ENCODE data around the gene RCC1.
"Not testable (repeated sequence)": the region's sequence is repeated elsewhere in the genome, so short reads cannot be mapped to it uniquely, and the experiment has no call there.

The RCC1 gene

DNA sequence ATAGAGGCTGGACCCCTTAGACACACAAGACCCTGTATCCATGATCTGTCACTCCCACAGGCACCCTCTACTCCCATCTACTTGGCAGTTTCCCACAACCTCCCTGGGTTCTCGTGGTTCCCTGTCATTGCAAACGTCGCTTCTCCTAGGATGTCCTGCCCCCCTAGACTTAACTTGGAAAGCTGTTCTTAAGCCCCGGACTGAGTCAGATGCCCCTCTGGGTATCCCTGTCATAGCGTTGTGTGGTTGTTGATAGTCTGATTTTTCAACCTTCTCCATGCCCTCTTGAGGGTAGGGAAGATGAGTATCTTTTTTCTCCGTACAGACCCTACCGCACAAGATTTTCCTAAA is 11.8 kb downstream of the RCC1 start:
- TF ChIP-seq, protein P1, sequence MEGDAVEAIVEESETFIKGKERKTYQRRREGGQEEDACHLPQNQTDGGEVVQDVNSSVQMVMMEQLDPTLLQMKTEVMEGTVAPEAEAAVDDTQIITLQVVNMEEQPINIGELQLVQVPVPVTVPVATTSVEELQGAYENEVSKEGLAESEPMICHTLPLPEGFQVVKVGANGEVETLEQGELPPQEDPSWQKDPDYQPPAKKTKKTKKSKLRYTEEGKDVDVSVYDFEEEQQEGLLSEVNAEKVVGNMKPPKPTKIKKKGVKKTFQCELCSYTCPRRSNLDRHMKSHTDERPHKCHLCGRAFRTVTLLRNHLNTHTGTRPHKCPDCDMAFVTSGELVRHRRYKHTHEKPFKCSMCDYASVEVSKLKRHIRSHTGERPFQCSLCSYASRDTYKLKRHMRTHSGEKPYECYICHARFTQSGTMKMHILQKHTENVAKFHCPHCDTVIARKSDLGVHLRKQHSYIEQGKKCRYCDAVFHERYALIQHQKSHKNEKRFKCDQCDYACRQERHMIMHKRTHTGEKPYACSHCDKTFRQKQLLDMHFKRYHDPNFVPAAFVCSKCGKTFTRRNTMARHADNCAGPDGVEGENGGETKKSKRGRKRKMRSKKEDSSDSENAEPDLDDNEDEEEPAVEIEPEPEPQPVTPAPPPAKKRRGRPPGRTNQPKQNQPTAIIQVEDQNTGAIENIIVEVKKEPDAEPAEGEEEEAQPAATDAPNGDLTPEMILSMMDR (conservative IDR thresholded peaks at IDR 0.05; ENCODE audit: low read depth): no peak
- ChIA-PET POLR2A (ENCODE audit: low non-redundant PET) (no interaction called here), CTCF (interaction anchor here (0.5 to 1.1 kb wide), 4 partner anchors 12 to 56 kb away, joined by 3 to 5 read pairs (median 4); no protein-coding TSS in a partner anchor)
- peak overlapping the region; percentile 90 for H3K27ac ChIP-seq
- DNase-seq (ENCODE audit: low spot score): no peak

DNA sequence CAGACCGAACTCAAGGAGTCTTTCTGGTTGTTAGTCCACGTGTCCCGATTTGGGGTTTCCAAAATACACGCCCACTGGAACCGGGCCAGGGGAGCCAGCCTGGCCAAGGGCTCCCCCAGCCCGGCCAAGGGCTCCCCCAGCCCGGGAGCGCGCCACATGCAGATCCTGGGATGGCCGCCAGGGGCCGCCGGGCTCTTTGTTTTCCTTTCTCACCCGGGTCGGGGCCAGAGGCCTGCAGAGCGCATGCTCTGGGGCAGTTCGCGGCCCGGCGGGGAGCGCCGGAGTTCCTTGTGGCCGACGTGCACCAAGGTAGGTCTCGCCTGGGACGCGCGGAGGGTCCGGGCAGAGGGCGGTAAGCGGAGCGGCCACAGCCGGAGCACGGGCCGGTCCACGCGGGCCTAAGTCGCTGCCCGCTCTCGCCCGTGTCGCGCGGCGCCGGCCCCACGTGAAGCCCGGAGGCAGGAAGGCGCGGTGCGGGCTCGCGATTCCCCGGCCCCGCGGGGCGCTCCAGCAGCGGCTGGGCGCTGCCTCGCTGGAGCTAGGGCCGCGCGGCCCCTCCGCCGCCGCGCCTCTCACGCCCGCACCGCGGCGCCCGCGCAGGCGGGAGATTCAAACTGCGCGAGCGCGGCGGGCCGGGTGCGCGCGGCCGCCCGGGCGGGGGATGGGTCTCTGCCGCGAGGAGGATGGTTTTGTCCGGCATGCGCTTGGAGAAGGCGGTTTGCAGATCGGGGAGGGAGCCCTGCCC is 12.3 kb downstream of the RCC1 start:
- peak; percentile 88 for DNase-seq (ENCODE audit: low spot score)
- TF ChIP-seq, protein P1 (conservative IDR thresholded peaks at IDR 0.05; ENCODE audit: low read depth): peak; percentile 96
- H3K27ac ChIP-seq: peak overlapping the region; percentile 90
- CTCF ChIA-PET: interaction anchor here (0.7 to 1.0 kb wide), 3 partner anchors 51 to 276 kb away, joined by 4 to 5 read pairs (median 4); no protein-coding TSS in a partner anchor
- POLR2A ChIA-PET (ENCODE audit: low non-redundant PET): interaction anchor here (1.0 kb wide), 1 partner anchor 55 kb away, joined by 9 read pairs; no protein-coding TSS in a partner anchor

DNA sequence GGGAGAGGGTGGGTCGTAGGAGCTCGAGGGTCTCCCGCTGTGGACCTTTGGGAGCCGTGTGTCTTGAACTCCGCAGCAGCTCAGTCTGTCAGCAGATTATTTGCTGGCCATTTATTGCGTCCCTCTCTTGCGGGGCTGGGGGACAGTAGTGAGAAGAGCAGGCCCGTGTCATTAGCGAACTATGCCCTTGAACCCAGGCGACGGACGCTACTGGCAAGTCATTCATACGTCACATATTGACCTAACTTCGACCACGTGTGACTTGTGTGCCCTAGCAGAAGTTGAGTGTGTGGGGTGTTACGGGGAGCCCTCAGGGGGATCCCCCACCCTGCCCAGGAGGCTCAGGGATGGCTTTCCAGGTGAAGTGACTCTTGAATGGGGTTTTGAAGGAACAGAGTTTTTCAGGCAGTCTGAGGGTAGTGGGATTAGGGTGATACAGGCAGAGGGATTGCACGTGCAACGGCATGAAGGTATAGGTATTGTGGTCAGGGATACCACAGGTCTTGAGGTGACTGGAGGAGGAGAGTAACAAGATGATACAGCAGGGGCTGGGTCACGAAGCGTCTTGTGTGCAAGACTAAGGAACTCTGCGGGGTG is 13.0 kb downstream of the RCC1 start:
- peak overlapping the region; percentile 90 for H3K27ac ChIP-seq
- POLR2A ChIA-PET (ENCODE audit: low non-redundant PET): interaction anchor here (1.0 kb wide), 1 partner anchor 54 kb away, joined by 9 read pairs; no protein-coding TSS in a partner anchor
- CTCF ChIA-PET: interaction anchor here (0.7 to 1.0 kb wide), 3 partner anchors 50 to 277 kb away, joined by 4 to 5 read pairs (median 4); no protein-coding TSS in a partner anchor
- DNase-seq (ENCODE audit: low spot score): no peak
- TF ChIP-seq, protein P1 (conservative IDR thresholded peaks at IDR 0.05; ENCODE audit: low read depth): no peak

DNA sequence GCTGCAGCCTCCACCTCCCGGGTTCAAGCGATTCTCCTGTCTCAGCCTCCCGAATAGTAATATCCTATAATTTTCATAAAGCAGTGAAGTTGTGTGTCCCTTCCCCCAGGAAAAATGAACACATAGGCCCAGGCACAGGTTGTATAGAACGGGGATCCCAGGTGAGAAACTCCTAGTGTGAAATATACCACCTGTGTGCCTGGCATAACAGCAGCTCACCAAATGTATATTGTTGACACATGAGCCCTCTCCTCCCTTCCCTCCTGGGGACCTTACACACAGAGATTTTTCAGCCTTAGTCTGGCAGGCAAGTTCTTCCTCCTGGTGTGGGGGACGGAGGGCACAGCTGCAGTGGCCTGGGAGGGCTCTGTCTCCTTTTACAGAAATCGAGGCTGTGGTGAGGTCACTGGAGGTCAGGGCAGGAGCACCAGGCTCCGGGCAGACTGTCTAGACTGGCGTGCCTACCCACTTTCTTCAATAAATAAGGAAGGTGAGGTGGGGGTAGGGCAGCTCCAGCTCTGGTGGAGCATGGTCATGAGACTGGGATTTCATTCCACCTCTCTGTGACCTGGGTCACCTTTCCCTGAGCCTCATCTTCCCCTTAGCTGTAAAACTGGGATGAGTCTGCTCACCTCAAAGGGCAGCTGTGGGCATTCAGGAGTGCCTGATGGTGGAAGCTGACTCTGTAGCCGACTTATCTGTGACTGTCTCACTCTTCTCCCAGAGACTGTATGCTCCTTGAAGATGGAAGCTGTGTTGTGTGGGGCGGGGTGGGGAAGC is 14.3 kb downstream of the RCC1 start:
- no peak for DNase-seq (ENCODE audit: low spot score)
- TF ChIP-seq, protein P1 (conservative IDR thresholded peaks at IDR 0.05; ENCODE audit: low read depth): no peak
- peak overlapping the region; percentile 90 for H3K27ac ChIP-seq
- ChIA-PET POLR2A (ENCODE audit: low non-redundant PET) (interaction anchor here (0.5 kb wide), 1 partner anchor 40 kb away, joined by 7 read pairs; no protein-coding TSS in a partner anchor), CTCF (interaction anchor here (0.8 kb wide), 1 partner anchor 88 kb away, joined by 6 read pairs; no protein-coding TSS in a partner anchor)

DNA sequence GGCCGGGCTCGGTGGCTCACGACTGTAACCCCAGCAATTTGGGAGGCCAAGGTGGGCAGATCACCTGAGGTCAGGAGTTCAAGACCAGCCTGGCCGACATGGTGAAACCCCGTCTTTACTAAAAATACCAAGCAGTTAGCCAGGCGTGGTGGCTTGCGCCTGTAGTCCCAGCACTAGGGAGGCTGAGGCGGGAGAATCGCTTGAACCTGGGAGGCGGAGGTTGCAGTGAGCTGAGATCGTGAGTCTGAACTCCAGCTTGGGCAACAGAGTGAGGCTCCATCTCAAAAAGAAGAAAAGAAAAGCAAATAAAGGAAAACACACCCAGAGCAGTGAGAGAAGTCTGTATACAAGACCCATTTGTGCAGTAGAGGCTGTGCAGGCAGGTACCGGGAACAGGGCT is 15.0 kb downstream of the RCC1 start:
- CTCF ChIA-PET; DNase-seq (ENCODE audit: low spot score); POLR2A ChIA-PET (ENCODE audit: low non-redundant PET): not testable (repeated sequence)
- peak overlapping the region; percentile 90 for H3K27ac ChIP-seq

DNA sequence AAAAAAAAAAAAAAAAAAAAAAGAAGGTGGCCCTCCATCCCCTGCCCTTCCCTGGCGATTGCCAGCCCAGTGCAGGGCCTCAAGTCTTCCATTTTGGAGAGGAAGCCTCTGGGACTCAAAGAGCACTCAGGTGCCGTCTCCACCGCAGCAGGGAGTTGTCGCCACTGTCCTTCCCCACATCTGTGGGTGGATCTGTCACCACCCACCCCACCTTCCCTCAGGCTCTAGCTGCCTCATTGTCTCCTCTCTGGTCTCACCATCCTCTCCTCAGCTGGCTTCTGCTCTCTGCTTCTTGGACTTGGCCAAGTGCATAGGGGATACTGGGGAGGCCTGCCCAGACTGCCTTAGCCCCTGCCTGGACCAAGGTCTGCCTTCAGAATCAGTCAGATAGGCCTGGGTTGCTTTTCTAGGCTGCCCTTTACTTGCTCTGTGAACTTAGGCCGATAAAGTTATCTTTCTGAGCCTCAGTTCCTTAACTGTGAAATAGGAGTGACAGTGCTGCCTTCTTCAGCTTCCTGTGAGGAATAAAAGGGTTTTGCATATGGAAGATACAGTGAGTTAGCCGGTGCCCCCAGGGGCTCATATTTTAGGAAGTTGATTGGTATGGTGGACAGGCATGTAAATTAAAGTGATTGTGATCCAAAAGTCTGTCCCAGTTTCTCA is 15.8 kb downstream of the RCC1 start:
- TF ChIP-seq, protein P1 (conservative IDR thresholded peaks at IDR 0.05; ENCODE audit: low read depth): no peak
- H3K27ac ChIP-seq: peak overlapping the region; percentile 90
- CTCF ChIA-PET: no interaction called here
- DNase-seq (ENCODE audit: low spot score): no peak
- POLR2A ChIA-PET (ENCODE audit: low non-redundant PET): no interaction called here

DNA sequence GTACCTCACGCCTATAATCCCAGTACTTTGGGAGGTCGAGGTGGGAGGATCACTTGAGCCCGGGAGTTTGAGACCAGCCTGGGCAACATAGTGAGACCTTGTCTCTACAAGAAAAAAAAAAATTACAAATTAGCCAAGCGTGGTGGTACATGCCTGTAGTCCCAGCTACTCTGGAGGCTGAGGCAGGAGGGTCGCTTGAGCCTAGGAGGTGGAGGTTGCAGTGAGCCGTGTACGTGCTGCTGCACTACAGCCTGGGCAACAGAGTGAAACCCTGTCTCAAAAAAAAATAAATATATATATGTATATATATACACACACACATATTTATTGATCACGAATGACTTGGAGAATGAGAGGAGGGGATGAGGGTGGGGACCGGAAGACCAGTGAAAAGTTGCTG is 16.7 kb downstream of the RCC1 start:
- POLR2A ChIA-PET (ENCODE audit: low non-redundant PET): not testable (repeated sequence)
- CTCF ChIA-PET: interaction anchor here (0.6 kb wide), 1 partner anchor 19 kb away, joined by 4 read pairs; no protein-coding TSS in a partner anchor

DNA sequence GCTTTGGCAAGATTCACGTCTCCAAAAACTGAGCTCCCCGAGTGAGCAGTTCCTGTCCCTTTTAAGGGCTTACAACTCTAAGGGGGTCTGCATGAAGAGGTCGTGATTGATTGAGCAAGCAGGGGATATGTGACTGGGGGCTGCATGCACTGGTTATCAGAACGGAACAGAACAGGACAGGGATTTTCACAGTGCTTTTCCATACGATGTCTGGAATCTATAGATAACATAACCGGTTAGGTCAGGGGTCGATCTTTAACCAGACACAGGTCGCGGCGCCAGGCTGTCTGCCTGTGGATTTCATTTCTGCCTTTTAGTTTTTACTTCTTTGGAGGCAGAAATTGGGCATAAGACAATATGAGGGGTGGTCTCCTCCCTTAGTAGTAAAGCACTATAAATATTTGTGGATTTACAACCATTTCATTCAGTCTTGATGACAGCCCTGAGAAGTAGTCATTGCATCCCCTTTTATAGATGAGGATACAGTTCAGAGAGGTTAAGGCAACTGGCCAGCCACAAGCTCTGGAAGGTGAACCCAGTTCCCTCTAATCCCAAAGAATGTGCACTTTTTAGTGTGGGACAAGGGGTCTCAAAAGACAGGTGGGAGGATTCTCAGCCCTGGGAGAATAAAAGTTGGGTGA is 19.3 kb downstream of the RCC1 start:
- peak overlapping the region; percentile 36; the same call in 1 of the 2 replicates for H3K27ac ChIP-seq
- POLR2A ChIA-PET (ENCODE audit: low non-redundant PET); DNase-seq (ENCODE audit: low spot score): not testable (repeated sequence)
- CTCF ChIA-PET: interaction anchor here (0.6 kb wide), 1 partner anchor 457 kb away, joined by 3 read pairs; no protein-coding TSS in a partner anchor

More for the DNA sequence above, 16.7 kb downstream of the RCC1 start:
- not testable (repeated sequence) for DNase-seq (ENCODE audit: low spot score); H3K27ac ChIP-seq
